COR-L47 (cell line): ENCODE measurements around the gene KRT79.

Source experiments
- DNase-seq: peaks from one replicate; lab custom pipeline; 2025; lab: John Stamatoyannopoulos, UW

Gene KRT79

DNA sequence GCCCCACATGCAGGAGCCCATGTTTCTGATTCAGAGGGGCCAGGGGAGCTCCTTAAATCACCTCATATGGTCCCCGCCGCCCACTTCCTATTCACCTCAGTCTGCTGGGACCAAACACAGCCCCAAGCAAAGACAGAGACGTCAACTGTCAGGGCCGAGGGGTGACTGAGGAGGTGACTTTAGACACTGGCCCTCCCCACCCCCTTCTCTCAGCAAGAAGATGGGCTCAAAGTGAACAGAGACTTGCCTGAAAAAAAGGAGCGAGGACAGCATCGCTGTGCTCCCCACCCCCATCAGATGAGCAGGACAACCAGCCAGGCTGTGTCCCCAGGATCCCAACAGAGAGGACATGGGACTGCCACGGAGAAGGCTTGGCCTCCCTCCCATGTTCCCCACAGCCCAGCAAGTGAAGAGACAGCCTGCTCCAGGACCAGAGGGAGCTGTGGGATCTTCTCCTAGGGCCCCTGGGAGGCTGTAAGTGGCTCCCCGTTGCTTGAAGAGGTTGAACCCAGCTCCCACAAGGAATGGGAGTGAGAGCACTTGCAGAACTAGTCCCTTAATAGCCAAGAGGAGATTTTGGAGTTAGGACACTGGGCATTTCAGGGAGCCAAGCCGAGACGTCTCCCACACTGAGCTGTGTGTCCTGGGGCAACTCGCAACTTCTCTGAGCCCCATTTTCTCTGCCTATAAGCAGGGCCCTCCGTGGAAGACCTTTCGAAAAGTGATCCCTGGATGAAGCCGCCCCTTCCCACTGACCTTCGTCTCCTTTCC is 1.3 kb upstream of the KRT79 start:
- DNase-seq, result no peak

DNA sequence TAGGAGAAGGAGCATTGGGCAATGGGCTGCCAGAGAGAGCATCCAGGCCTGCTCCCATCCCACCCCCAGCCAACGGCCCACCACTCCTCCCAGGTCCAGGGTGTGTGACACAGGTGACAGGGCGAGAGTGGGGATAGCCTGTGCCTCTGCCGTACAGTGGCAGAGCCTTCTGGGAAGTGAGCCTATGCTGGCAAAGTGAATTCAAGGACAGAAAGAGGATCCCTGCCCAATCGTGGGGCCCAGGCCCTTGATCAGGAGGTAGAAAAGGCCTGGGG is 553 bp upstream of the KRT79 start:
- no peak for DNase-seq

DNA sequence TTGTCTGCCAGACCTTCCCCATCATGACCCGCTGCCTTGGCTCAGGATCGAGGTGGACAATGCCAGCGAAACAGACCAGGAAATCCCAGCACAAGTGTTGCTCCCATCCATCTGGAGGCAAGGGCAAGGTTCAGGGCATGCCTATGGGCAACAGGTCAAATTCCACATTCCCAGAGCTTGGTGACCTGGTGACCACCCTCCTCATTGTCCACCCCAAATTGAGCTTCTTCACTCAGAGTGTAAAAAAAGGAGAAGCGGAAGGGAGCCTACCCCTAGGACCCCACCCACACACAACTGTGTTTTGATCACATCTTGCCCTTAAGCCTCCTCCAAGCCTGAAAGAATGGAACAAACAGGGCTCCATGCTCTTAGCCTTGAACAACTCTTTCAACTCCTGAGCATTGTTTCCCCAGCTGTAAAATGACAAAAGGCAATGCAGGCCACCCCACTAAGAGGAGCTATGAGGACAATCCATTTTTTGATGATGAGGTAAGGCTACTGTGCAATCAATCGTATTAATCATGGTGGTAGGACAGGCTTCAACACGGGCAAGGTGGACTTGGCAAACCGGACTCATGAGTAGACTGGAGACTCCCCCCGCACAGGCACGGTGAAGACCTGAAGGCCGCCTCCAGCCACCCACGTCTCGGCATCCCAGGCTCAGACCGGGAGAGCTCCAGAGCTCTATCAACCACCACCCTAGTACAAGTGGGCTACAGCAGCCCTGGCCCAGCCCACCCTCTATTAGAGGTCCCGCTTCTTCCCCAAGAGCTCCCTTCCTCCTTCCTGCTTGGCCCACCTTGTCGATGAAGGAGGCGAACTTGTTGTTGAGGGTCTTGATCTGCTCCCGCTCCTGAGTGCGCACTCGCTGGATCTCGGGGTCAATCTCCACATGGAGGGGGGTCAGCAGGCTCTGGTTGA is 866 bp downstream of the KRT79 start:
- no peak for DNase-seq

DNA sequence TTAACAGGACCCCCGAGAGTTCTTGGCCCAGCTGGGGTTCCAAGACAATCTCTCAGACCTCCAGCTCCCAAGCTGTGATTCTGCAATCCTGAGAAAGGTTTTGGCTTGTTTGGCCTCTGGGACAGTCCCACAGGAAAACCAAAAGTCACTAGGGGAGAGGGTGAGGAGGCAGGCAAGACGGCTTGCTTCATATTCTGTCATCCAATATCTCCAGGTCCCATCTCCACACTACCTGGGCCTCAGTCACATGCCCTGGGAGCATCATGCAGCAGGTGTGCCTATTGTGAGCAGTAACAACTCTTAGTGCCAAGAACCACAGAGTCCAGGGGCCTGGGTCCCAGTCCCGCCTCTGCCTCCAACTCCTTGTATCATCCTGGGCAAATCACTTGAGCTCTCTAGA is 1.7 kb downstream of the KRT79 start:
- no peak for DNase-seq

DNA sequence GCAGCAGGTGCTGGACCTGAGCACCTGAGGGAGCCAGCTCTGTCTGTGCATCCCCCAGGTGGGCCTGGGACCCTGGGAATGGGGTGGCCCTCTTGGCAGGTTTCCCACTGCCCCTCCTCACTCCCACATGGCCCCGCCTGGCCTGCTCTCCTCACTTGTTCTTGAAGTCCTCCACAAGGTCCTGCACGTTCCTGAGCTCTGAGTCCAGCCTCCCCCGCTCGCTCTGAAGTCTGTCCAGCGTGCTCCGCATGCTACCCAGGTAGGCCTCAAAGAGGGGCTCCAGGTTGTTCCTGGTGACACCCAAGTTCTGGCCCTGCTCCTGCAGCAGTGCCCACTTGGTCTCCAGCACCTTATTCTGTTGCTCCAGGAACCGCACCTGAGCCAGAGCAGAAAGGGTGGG is 2.9 kb downstream of the KRT79 start:
- no peak for DNase-seq

DNA sequence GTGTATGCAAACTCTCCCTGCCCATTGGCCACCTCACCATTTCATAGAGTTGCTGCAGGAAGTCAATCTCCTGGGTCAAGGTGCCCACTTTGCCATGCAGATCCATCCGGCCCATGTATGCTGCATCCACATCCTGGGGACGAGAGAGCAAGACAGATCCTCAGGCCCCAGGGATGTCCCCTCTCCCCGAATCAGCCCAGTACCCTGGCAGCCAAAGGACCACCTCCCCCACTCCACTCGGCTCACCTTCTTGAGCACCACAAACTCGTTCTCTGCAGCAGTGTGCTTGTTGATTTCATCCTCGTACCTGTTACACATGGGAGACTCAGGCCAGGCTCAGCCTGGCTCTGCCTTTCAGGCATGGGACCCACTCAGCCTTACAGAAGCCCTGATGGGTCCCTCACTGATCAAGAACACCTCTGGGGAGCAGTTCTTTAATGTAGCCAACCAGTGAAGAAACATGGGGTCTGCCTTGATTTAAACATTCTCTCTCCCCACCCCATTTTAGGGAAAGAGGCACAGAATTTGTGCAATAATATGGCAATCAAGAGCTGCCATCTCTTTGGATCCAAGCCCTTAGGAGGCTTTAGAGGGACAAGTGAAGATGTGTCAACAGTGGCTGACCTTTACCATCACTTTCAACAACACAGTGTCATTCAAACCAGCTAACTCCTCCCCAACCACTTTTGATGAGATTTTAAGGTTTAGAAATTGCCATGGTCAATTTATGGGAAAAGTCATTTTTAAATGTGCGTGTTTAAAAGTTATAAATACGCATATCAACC is 3.9 kb downstream of the KRT79 start:
- no peak for DNase-seq

DNA sequence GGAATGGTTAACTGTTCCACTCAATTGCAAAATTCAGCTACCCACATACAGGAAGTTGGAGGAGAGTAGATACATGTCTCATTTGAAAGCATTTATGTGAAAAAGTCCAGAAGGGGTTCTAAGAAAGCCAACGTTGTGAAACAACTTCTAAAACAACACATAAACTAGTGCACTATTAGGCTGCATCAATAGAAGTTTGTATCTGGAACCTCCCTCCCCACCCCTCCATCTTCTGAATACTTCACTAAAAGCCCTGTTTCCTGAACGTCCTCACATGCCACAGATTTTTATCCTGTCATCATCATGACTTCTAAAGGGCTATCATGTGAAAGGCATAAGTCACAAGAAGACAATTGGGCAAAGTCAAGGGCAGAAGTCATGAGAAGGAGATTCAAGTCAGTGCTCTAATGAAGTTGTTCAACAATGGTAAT is 5.5 kb downstream of the KRT79 start:
- no peak for DNase-seq

DNA sequence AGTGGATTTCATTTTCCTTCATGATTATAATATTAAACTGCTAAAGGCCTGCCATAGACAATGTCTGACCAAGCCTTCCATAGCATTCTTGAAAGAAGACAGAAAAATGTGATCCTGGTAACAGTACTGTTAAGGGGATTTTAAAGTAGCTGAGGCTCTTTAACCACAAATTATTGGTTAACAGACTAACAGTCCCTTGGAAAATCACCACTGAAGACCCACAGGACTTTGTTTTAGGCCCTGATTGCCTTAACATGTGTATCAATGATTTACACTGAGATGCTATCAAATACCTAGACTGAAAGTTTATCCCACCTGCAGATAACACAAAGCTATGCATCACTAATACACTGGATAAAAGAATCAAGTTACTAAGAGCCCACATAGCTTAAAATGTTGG is 6.0 kb downstream of the KRT79 start:
- no peak for DNase-seq

DNA sequence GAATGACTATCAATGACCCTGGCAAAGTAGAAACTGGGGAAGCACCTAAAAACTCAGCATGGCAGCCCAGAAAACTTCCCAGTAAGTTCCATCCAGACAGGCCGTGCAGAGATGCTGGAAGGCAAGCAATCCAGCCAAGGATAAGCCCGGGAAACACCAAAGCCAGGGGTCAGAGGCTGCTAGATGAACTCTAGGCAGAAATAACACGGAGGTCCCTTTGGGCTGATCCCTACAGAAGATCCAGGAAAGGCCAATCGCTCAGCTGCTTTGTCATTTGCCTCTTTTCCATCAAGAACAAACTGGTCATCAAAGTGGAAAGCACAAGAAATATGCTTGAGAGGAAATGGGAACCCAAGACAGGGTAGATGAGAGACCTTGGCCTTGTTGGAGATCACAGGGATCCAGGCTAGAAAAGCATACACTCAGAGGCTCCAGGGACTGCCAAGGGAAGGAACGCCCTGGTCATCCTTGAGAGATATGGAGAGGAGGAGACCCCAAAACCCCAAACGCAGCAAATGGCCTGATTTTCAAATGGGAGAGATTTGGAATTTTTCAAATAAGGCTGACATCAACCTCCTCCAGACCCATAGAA is 6.5 kb downstream of the KRT79 start:
- DNase-seq, result no peak

DNA sequence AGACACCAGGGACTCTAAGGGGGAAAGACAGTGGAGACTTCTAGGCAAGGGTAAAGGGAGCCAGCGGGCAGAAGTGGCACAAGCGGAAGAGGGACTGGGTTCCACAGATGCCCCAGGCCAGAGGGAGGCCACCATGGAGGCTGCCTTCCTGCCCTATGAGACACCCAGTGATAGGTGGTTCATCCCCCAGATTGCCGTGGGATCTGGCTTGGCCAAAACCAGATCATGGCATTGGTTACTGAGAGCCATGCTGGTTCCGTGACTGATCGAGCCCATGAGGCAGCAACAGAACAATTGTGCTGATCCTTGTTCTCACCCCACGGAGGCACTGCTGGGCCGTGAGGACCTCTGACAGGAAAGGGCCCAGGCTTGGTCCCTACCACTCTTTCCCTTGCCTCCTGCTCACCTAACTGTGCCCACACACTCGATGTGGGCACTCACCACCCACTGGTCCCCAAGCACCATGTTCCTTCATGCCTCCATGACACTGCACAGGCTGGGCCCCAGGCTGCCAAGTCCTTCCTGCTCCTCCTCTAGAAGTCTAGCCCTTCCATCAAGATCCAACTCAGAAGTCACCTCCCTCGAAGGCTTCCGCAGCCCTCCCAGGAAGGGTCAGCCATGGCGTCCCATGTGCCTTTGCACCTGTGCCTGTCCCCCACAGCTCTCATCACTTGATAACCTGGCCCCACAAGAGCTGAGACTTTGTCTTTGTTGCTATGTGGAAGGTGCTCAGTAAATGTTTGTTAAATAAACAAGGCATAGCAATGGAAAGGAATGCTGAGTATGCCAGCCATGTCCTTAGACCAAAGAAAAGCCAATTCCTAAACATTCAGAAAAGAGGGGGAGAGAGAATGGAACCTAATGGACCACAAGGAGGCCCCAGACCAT is 7.3 kb downstream of the KRT79 start:
- no peak for DNase-seq

DNA sequence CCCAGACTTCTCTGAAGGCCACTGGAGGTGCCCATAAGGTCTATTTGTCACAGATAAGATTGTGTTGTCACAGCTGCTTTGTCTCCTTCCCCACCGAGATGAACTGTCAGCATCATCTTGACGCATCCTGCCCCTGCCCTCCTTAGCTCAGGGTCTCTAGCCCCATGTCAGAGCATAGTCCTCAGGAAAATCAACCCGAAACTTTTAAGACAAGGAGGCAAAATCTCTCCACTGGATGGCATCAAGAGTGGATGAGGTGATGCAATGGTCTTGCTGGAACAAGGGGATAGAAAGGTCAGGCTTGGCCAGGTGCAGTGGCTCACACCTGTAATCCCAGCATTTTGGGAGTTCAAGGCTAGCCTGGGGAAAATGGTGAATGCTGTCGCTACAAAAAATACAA is 8.2 kb downstream of the KRT79 start:
- no peak for DNase-seq

DNA sequence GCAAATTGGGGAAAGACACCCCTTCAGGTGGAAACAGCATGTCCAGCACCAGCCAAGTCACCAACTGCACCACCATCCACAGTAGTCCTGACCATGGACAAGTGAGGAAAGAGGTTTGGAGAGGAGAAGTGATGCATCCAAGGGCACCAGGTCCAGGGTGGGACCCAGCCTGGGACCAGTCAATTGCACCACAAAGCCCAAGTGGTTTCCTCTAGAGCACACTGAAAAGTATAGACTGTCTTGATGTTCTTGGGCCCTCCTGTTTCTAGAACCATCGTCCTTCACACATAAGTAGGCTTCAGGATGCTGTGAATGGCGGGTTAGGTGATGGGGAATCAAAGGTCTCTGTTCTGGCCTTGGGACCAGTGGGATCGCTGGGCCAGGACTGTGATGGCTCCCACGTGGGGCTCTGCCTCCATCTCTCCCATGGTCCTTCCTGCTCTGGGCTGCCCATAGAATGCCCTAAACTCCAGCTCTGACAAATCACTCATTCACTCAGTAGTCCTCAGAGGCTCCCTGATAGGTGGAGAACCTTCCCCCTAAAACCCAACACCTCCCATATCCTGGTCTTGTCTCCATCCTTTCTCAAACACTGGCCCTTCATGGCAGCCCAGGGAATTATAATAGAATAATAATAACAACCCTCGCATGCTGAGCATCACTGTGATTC is 9.2 kb downstream of the KRT79 start:
- no peak for DNase-seq

DNA sequence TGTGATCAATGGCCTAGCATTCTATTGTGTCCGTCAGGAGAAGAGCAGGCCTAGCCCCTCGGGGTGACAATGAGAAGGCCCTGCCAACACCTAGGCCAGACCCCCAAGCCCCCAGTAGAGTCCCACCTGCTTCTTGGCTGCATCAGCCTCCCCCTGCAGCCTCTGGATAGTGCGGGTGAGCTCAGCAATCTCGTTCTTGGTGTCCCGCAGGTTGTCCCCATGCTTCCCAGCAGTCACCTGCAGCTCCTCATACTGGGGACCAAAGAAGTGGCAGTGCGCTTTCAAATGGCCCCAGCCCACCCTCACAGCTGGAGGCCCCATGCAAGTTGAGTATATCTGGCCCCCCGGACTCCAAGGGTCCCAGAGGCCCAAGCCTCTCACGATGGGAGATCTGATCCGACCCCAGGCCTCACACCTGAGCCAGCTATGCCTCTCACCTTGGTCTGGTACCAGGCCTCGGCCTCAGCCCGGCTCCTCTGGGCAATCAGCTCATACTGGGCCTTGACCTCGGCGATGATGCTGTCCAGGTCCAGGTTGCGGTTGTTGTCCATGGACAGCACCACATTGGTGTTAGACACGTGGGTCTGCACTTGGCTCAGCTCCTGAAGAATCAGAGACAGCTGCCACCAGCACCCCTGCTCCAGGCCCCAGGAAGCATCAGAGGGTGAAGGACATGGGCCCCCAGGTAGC is 10.2 kb downstream of the KRT79 start:
- no peak for DNase-seq

DNA sequence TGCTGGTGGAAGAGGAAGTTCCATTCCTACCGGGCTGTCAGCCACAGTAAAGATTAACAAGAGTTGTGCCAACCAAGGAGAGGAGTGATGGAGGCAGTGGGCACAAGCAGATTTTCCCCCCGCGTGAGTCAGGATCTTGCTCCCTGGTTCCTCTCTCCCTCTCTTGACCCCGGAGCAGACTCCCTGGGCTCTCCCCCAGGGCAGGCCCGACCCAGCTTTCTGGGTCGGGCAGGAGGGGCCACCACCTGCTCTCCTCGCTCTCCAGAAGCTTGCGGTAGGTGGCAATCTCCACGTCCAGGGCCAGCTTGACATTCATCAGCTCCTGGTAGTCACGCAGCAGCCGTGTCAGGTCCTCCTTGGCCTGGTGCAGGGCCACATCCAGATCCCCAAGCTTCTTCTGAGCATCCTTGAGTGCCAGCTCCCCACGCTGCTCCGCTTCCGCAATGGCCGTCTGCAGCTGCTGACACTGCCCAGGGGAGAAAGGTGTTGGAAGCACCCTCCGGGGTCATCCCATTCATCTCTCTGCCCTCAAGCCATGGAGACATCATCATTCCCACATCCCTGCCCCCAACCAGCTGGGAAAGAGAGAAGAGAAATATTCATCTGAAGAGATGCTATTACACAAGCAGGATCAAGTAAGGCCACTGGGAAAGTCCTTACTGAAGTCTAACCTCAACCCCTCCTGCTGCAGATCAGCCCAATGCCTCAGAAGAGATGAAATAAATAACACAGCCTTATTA is 11.2 kb downstream of the KRT79 start:
- DNase-seq, result no peak

DNA sequence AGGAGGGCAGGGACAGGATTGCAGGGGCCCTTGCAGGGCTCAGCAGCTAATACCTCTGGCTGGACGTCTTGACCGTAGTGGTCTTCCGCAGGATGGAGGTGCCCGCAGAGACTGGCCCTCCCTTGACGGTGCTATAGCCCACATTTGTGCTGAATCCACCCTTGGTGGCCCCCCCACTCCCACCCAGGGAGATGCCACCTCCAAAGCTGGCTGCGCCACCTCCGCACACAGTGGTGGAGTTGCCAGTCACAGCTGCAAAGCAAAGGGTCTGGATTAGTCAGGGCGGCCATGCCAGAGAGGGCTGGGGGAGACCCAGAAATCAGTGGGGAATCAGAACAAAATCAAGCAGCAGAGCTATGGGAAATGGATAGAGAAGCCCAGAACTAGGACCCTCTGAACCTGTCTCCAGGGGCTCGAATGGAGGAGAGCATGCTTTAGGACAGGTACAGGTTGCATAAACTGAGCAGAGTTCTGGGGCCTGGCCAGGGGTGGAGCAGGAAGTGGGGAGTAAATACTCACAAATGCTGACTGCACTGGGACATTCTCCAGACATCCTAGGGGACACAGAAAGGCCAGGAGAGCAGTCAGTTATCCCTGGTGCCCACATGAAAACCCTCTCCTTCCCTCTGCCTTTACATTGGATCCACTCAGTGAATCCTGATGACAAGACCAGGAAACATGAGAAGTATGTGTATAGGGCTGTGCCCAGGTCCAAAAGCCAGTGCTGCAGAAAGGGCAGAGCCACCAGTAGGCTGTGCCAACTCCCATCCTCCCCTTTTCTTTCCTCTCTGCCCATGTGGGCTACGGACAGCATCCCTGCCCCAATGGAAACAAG is 12.1 kb downstream of the KRT79 start:
- DNase-seq, result no peak

DNA sequence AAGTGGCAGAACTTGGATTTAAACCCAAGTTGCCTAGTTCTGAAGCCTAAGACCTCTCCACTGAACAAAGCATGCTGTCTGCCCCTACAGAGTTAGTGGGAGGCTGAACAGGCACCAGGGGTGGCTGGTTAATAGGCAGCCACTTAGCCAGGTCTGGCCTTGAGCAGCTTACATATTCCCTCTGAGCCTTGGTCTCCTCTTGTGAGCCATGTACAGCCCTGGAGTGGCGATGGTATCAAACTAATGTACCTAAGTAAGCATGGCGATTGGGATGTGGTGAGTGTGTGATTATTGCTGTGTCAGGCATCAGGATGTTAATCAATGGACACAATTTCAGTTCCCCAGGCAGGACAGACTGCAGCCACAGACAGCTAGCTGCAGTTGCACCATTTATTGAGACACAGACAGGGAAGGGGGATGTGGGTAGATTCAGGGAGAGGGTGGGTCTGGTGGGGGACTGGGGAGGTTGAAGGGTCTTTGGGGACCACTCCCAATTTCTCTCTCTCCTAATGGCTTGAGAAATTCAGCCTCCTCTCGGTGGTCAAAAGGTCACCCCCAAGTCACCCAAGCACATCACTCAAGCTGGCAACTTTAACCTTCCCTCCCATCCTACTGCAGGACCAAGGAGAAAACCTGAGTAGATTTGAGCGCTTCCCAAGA is 12.9 kb downstream of the KRT79 start:
- no peak for DNase-seq

DNA sequence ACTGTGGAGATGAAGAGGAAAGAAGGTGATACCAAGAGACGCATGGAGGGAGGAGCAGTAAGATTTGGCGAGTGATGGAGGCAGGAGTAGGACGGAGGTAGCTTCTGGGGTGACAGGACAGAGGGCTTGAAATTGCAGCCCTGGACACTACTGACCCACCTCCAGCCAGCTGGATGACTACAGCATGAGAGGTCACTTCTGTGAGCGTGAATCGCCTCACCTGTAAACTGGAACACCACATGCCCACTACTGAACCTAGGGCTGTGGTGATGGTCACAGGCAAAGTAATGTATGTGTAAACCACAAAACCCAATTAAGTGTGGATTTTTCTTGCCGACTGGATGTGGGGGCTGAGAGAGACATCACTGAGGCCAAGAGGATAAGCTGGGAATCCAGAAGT is 13.6 kb downstream of the KRT79 start:
- DNase-seq, result no peak
